HepG2 (cell line): Measurements from ENCODE around the gene DCAF7. TPM values are rescaled to one million over a fixed set of nuclear protein-coding genes. Genes with fewer than 3 reads are reported as not detected.
A peak's percentile ranks its signal among the peaks of the same experiment; 100 is the strongest.

Source experiments
- ARHGAP35 ChIP-seq: sonication (generic); formaldehyde crosslinking; IDR thresholded peaks from 2 replicates; pipeline ENCODE4 v1.9.0; 2022; ENCODE audit warnings: mild to moderate bottlenecking, inconsistent platforms, moderate library complexity, missing genetic modification reagents, borderline replicate concordance
- BCL3 ChIP-seq: sonication (generic); formaldehyde crosslinking; IDR thresholded peaks from 2 replicates; pipeline ENCODE4 v1.5.1; 2020; ENCODE audit warnings: mild to moderate bottlenecking, missing genetic modification reagents, moderate library complexity
- ELK4 ChIP-seq: sonication (generic); formaldehyde crosslinking; IDR thresholded peaks from 2 replicates; pipeline ENCODE4 v1.9.0; 2021; ENCODE audit warnings: missing genetic modification reagents, borderline replicate concordance
- MIER2 ChIP-seq: IDR thresholded peaks from 2 replicates; pipeline ENCODE4 v1.6.1; 2016; ENCODE audit warnings: missing biosample characterization, missing genetic modification reagents
- MXD3 ChIP-seq: IDR thresholded peaks from 2 replicates; pipeline ENCODE4 v1.6.1; 2016; ENCODE audit warnings: mild to moderate bottlenecking, missing biosample characterization, missing genetic modification reagents
- PPARG ChIP-seq: conservative IDR thresholded peaks from 2 replicates; pipeline ENCODE4 v1.6.1; 2016; ENCODE audit warnings: missing biosample characterization, missing genetic modification reagents
- RFX3 ChIP-seq: IDR thresholded peaks from 2 replicates; pipeline ENCODE4 v1.6.1; 2016; ENCODE audit warnings: missing biosample characterization, missing genetic modification reagents
- ZBTB38 ChIP-seq: sonication (generic); formaldehyde crosslinking; IDR thresholded peaks from 2 replicates; pipeline ENCODE4 v1.5.1; 2020; ENCODE audit warnings: mild to moderate bottlenecking, missing genetic modification reagents
- ZFP91 ChIP-seq: sonication (generic); formaldehyde crosslinking; IDR thresholded peaks from 2 replicates; pipeline ENCODE4 v1.9.0; 2022; ENCODE audit warnings: missing genetic modification reagents, mild to moderate bottlenecking, borderline replicate concordance
- ZGPAT ChIP-seq: IDR thresholded peaks from 2 replicates; pipeline ENCODE4 v1.6.1; 2016; ENCODE audit warnings: mild to moderate bottlenecking
- ZNF180 ChIP-seq: sonication (generic); formaldehyde crosslinking; IDR thresholded peaks from 2 replicates; pipeline ENCODE4 v1.4.0; 2020; ENCODE audit warnings: low read depth, missing genetic modification reagents, borderline replicate concordance
- ZNF280D ChIP-seq: sonication (generic); formaldehyde crosslinking; IDR thresholded peaks from 2 replicates; pipeline ENCODE4 v1.5.1; 2020; ENCODE audit warnings: mild to moderate bottlenecking, missing genetic modification reagents
- ZNF639 ChIP-seq: conservative IDR thresholded peaks from 2 replicates; pipeline ENCODE4 v1.6.1; 2018; ENCODE audit warnings: missing genetic modification reagents
- polyA plus RNA-seq, 8 experiments: library from polyadenylated mRNA; depleted of rRNA in 3 of 8; stranded (reverse) in 7 of 8; unstranded in 1 of 8; fragments of >200 nt; fragmentation: Illumina TruSeq in 4 of 8; extraction: Trizol in 4 of 8; gene quantifications; 2 replicates each; pipeline versions ENCODE4 v1.2.1 to v1.2.3, GENCODE V29; 2011 to 2016; ENCODE audit warnings: low read depth in 4 of 8, missing spikeins in 1 of 8, mixed read lengths in 1 of 8; ENCODE audit not compliant: insufficient read depth in 1 of 8
- total RNA-seq, 5 experiments: library from RNA; depleted of rRNA; stranded (reverse); fragments of >200 nt; fragmentation: Illumina TruSeq; extraction: Trizol; gene quantifications; 2 replicates each; pipeline ENCODE4 v1.2.3, GENCODE V29; 2016; ENCODE audit warnings: low read depth in 1 of 5

Gene DCAF7
- total and polyA plus RNA-seq, 2 of the 13 experiments (the other 11 are each of a cell fraction or from before 2014, with no cell fraction given) = 55.2 to 73.4 TPM

- peak; percentile 92 for TF ChIP-seq ZNF280D (CRISPR knock-in tag)
- TF ChIP-seq BCL3 (CRISPR knock-in tag) = peak; percentile 89; the same call in 1 of the 2 replicates
- peak; percentile 67; the same call in 1 of the 2 replicates for TF ChIP-seq MXD3 (CRISPR knock-in tag)
- peak; percentile 88 for TF ChIP-seq ZGPAT
- TF ChIP-seq RFX3 (CRISPR knock-in tag) = no peak
- 0 out of 2 replicates have a peak, but pooled peaks have one; percentile 54 for TF ChIP-seq ZNF639 (CRISPR knock-in tag)
- TF ChIP-seq ZBTB38 = peak; percentile 78
- TF ChIP-seq PPARG (CRISPR knock-in tag) = 0 out of 2 replicates have a peak, but pooled peaks have one; percentile 14
- 0 out of 2 replicates have a peak, but pooled peaks have one; percentile 19 for TF ChIP-seq ELK4 (CRISPR knock-in tag)
- TF ChIP-seq ZFP91 (CRISPR knock-in tag) = peak; percentile 95
- 0 out of 2 replicates have a peak, but pooled peaks have one; percentile 60 for TF ChIP-seq ZNF180 (CRISPR knock-in tag)
- peak; percentile 57; the same call in 1 of the 2 replicates for TF ChIP-seq ARHGAP35 (CRISPR knock-in tag)
- no peak; the same call in 1 of the 2 replicates for TF ChIP-seq MIER2 (CRISPR knock-in tag)
Measured at GRCh38 chr17:63621684-63622573, 71.7 kb downstream of the DCAF7 start, which contains the start of gene MAP3K3 (continued).
